IMR-90 (cell line): Measurements from ENCODE around the gene TRAF3. TPM values are rescaled to one million over a fixed set of nuclear protein-coding genes. Genes with fewer than 3 reads are reported as not detected.

Source experiments
- ATAC-seq: fragments of 200-7000 bp; cut with Tn5 transposase; 2 replicates; pipeline ENCODE4 v1.9.1; 2020; ENCODE audit warnings: low read depth, mild to moderate bottlenecking, moderate library complexity
- BruUV-seq: library from RNA; stranded (reverse); fragments of 400-500 nt; replicated peaks from 2 replicates; lab custom pipeline; 2021; lab: Mats Ljungman, UMichigan
- CTCF ChIA-PET: fragments of 300-600 bp; formaldehyde crosslinking; extraction: SDS; loops from one replicate; lab custom pipeline; 2021; ENCODE audit warnings: antibody characterized with exemption; lab: Yijun Ruan, JAX
- POLR2A ChIA-PET: fragments of 300-600 bp; sonication (Branson Sonifier 250); formaldehyde crosslinking; loops from one replicate; lab custom pipeline; 2022; ENCODE audit warnings: antibody characterized with exemption; ENCODE audit not compliant: unreplicated experiment; lab: Charles Lee
- DNase-seq: peaks from one replicate; pipeline ENCODE4 v3.0.0; 2013
- H2AFZ ChIP-seq: replicated peaks from 2 replicates; pipeline ENCODE3; 2013; ENCODE audit warnings: low read length, mild to moderate bottlenecking; ENCODE audit not compliant: poor library complexity
- H2AK5ac ChIP-seq: 2 replicates; pipeline ENCODE4 v1.6.1; 2013; ENCODE audit warnings: low read depth, low read length, inconsistent platforms
- H2AK9ac ChIP-seq: replicated peaks from 2 replicates; pipeline ENCODE3; 2013; ENCODE audit warnings: mild to moderate bottlenecking, low read depth, low read length, moderate library complexity; ENCODE audit not compliant: poor library complexity
- H2BK120ac ChIP-seq: 2 replicates; pipeline ENCODE4 v1.6.1; 2013; ENCODE audit warnings: low read depth, low read length, inconsistent platforms
- H2BK15ac ChIP-seq: 3 replicates; pipeline ENCODE4 v1.6.1; 2013; ENCODE audit warnings: low read depth, low read length, inconsistent platforms
- H2BK20ac ChIP-seq: 2 replicates; pipeline ENCODE4 v1.6.1; 2013; ENCODE audit warnings: low read depth, mild to moderate bottlenecking, inconsistent platforms, low read length, moderate library complexity
- H2BK5ac ChIP-seq: 2 replicates; pipeline ENCODE4 v1.6.1; 2013; ENCODE audit warnings: mild to moderate bottlenecking, low read depth, low read length, inconsistent platforms; ENCODE audit not compliant: poor library complexity, severe bottlenecking
- H3K14ac ChIP-seq: replicated peaks from 2 replicates; pipeline ENCODE4 v1.6.1; 2013; ENCODE audit warnings: low read depth, low read length, inconsistent platforms
- H3K18ac ChIP-seq: 2 replicates; pipeline ENCODE4 v1.6.1; 2013; ENCODE audit warnings: low read depth, low read length, control low read depth
- H3K23ac ChIP-seq: 2 replicates; pipeline ENCODE4 v1.6.1; 2013; ENCODE audit warnings: low read depth, low read length, inconsistent platforms
- H3K27ac ChIP-seq: 2 replicates; pipeline ENCODE4 v1.5.1; 2013; ENCODE audit warnings: mild to moderate bottlenecking, control low read depth, low read length; ENCODE audit not compliant: insufficient read depth
- H3K27me3 ChIP-seq: 2 replicates; pipeline ENCODE4 v1.6.1; 2013; ENCODE audit warnings: low read length; ENCODE audit not compliant: control insufficient read depth, insufficient read depth
- H3K36me3 ChIP-seq: 2 replicates; pipeline ENCODE4 v1.6.1; 2013; ENCODE audit warnings: low read length, mixed read lengths; ENCODE audit not compliant: control insufficient read depth, insufficient read depth
- H3K4ac ChIP-seq: 2 replicates; pipeline ENCODE4 v1.6.1; 2013; ENCODE audit warnings: low read depth, low read length, inconsistent platforms
- H3K4me1 ChIP-seq: 2 replicates; pipeline ENCODE4 v1.6.1; 2013; ENCODE audit warnings: low read length, mixed read lengths; ENCODE audit not compliant: control insufficient read depth, insufficient read depth
- H3K4me2 ChIP-seq: 2 replicates; pipeline ENCODE4 v1.6.1; 2013; ENCODE audit warnings: low read depth, mild to moderate bottlenecking, control low read depth, low read length, moderate library complexity
- H3K4me3 ChIP-seq: 2 replicates; pipeline ENCODE4 v1.5.1; 2013; ENCODE audit warnings: low read depth, mild to moderate bottlenecking, control low read depth, low read length, moderate library complexity; ENCODE audit not compliant: insufficient read depth
- H3K56ac ChIP-seq: 2 replicates; pipeline ENCODE4 v1.6.1; 2013; ENCODE audit warnings: low read length, inconsistent platforms; ENCODE audit not compliant: insufficient read depth; ENCODE audit errors: extremely low read depth
- H3K79me1 ChIP-seq, 2 experiments: 2 replicates each; pipeline ENCODE4 v1.6.1; 2013; ENCODE audit warnings: low read length in 2 of 2, inconsistent platforms in 1 of 2, low read depth in 1 of 2
- H3K9ac ChIP-seq: 2 replicates; pipeline ENCODE4 v1.6.1; 2013; ENCODE audit warnings: low read depth, low read length, control low read depth
- H3K9me1 ChIP-seq: 2 replicates; pipeline ENCODE4 v1.6.1; 2013; ENCODE audit warnings: low read length, inconsistent platforms; ENCODE audit not compliant: insufficient read depth
- H3K9me3 ChIP-seq: 2 replicates; pipeline ENCODE4 v1.6.1; 2013; ENCODE audit warnings: low read length; ENCODE audit not compliant: control insufficient read depth, insufficient read depth
- H4K20me1 ChIP-seq: 2 replicates; pipeline ENCODE4 v1.6.1; 2013; ENCODE audit warnings: low read length, inconsistent platforms; ENCODE audit not compliant: insufficient read depth
- H4K5ac ChIP-seq: 2 replicates; pipeline ENCODE4 v1.6.1; 2013; ENCODE audit warnings: mild to moderate bottlenecking, low read depth, low read length, control low read depth
- H4K8ac ChIP-seq, 2 experiments: 2 replicates each; pipeline ENCODE4 v1.6.1; 2013; ENCODE audit warnings: low read depth in 2 of 2, low read length in 2 of 2, control low read depth in 1 of 2, inconsistent platforms in 1 of 2
- H4K91ac ChIP-seq: 2 replicates; pipeline ENCODE4 v1.6.1; 2013; ENCODE audit warnings: low read depth, low read length, inconsistent platforms; ENCODE audit not compliant: insufficient read depth
- CEBPB ChIP-seq: IDR thresholded peaks from 2 replicates; pipeline ENCODE4 v1.6.1; 2012; ENCODE audit warnings: low read depth, low read length, improper control_type of control experiment
- FOS ChIP-seq: fragments of 150-350 bp; IDR thresholded peaks from 2 replicates; pipeline ENCODE4 v1.6.1; 2016; ENCODE audit warnings: low read depth, low read length
- MXI1 ChIP-seq: IDR thresholded peaks from 2 replicates; pipeline ENCODE4 v1.6.1; 2012; ENCODE audit warnings: low read depth, mild to moderate bottlenecking, low read length, moderate library complexity, borderline replicate concordance
- RAD21 ChIP-seq: IDR thresholded peaks from 2 replicates; pipeline ENCODE4 v1.6.1; 2012; ENCODE audit warnings: low read length, improper control_type of control experiment
- RFX5 ChIP-seq: IDR thresholded peaks from 2 replicates; pipeline ENCODE4 v1.8.0; 2012; ENCODE audit warnings: low read depth, mild to moderate bottlenecking, low read length, moderate library complexity
- SMC3 ChIP-seq: fragments of 150-350 bp; IDR thresholded peaks from 2 replicates; pipeline ENCODE4 v1.6.1; 2016; ENCODE audit warnings: low read depth, mild to moderate bottlenecking, antibody characterized with exemption, low read length, moderate library complexity
- WGBS, 2 experiments: methylation state at CpG; one replicate each; pipeline versions ENCODE4 v1.1.5 to v1.1.7; 2013; ENCODE audit warnings: missing lambda C conversion rate in 2 of 2; ENCODE audit not compliant: insufficient read length in 1 of 2; ENCODE audit errors: extremely low coverage in 2 of 2; 5-methylcytosine and 5-hydroxymethylcytosine counted together
- dilution Hi-C: fragments of 300-500 bp; cut with HindIII; formaldehyde crosslinking; loops from one replicate; pipeline ENCODE4 v1.14.3; 2018; ENCODE audit warnings: low sequenced_read_pairs; ENCODE audit not compliant: unreplicated experiment
- in situ Hi-C: fragments of 300-500 bp; cut with MboI; formaldehyde crosslinking; loops from 3 replicates; pipeline ENCODE4 v1.14.3; 2019; ENCODE audit warnings: low sequenced_read_pairs, inconsistent platforms, mixed read lengths
- intact Hi-C: fragments of 100-400 bp; cut with micrococcal nuclease; formaldehyde crosslinking; loops from 2 replicates; pipeline ENCODE4 v1.10.0; 2022
- polyA plus RNA-seq, 3 experiments: library from polyadenylated mRNA; depleted of rRNA; stranded (reverse); fragments of >200 nt; gene quantifications; 2 replicates each; pipeline ENCODE4 v1.2.3, GENCODE V29; 2012; ENCODE audit warnings: low replicate concordance in 1 of 3
- total RNA-seq: library from RNA; depleted of rRNA; stranded (reverse); fragments of >200 nt; gene quantifications from 2 replicates; pipeline ENCODE4 v1.2.3, GENCODE V29; 2012
- TF ChIP-seq, protein P1 (sequence below): fragments of 150-350 bp; IDR thresholded peaks from 2 replicates; pipeline ENCODE4 v1.6.1; 2017; ENCODE audit warnings: mild to moderate bottlenecking, antibody characterized with exemption, low read length, low read depth
- TF ChIP-seq, protein P2 (sequence below): conservative IDR thresholded peaks from 2 replicates; pipeline ENCODE4 v1.5.1; 2012; ENCODE audit warnings: mild to moderate bottlenecking, low read depth, low read length, improper control_type of control experiment

The TRAF3 gene
- total and polyA plus RNA-seq, 2 of the 4 experiments (the other 2 are of a cell fraction), result 21.2 to 25.3 TPM

DNA sequence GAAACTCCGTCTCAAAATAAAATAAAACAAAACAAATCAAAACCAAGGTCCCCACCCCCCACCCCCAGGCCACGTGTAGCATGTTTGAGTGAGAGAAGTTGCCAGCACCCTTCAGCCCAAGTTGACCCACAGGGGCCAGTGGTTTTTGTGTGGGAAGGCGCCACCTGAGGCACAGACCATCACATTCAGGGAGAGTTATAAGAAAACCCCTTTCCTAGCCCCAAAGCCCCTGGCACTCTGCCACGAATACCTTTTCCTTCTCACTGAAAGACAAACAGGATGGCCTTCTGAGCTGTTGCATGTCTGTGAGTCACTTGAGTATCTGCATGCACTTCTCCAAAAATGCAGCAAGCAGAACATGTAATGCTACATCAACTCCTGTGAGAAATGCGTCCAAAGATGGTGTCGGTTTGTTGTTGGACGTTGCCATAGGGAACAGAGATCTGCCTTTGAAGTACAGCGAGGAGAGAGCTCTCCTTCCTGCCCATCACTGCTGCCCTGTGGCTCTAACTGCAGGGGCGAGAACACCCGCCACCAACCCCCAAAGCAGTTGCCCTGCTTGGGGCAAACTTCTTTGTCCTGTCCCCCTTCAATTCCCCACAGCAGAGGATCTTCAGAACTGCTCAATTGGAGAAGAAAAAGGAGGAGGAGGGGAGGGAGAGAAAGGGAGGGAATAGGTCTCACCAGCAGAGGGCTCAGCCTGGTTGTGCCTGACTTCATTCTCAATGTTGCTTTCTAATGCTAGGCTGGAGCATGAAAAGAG lies 2.7 kb upstream of the TRAF3 start:
- Histone ChIP-seq H3K23ac (no peak overlapping the region), H3K79me1 (peaks cover 11 to 19% of the 10 kb centered on the region in 2 experiments), H3K36me3 (no peaks in the 10 kb centered on the region), H3K9ac (no peak overlapping the region), H3K9me3 (no peaks in the 10 kb centered on the region), H2BK20ac (no peak overlapping the region), H4K20me1 (peaks cover 14% of the 10 kb centered on the region; the same call in 1 of the 2 replicates), H3K4me3 (no peak overlapping the region), H2AK5ac (no peak overlapping the region), H3K14ac (no peak overlapping the region), H3K56ac (no peak overlapping the region), H4K8ac (peak overlapping the region in 1 of 2 experiments; percentile 44; a peak in 1 of 4 replicates), H3K27me3 (peaks cover 3% of the 10 kb centered on the region; the same call in 1 of the 2 replicates), H4K91ac (no peak overlapping the region), H3K18ac (no peak overlapping the region), H2BK5ac (no peak overlapping the region), H2BK120ac (no peak overlapping the region), H4K5ac (no peak overlapping the region), H2BK15ac (no peak overlapping the region), H3K9me1 (peaks cover 12% of the 10 kb centered on the region; the same call in 1 of the 2 replicates), H3K27ac (no peak overlapping the region), H3K4me1 (peaks cover 10% of the 10 kb centered on the region), H3K4ac (no peak overlapping the region), H3K4me2 (peak overlapping the region; percentile 16; the same call in 1 of the 2 replicates), H2AFZ (peak overlapping the region; percentile 88), H2AK9ac (peak overlapping the region; percentile 91)
- dilution Hi-C loops, result no loop called here
- in situ Hi-C loops, result loop anchor here (10.0 kb wide), 1 partner anchor 140 kb away; no protein-coding TSS in a partner anchor
- DNase-seq, result peak; percentile 78
- ChIA-PET POLR2A (no interaction called here), CTCF (interaction anchor here (0.6 to 1.0 kb wide), 2 partner anchors 17 to 143 kb away, joined by 3 to 4 read pairs; no protein-coding TSS in a partner anchor)
- WGBS, 2 experiments, result 80% methylated on average over 1 of the region's 10 CpGs; no CpG with 5 or more reads in 1 of the 2 experiments
- no TSS peak for BruUV-seq
- intact Hi-C loops, result loop anchor here (1.0 to 10.0 kb wide), 3 partner anchors 119 to 180 kb away; partner anchors contain the start of gene RCOR1
- ATAC-seq, result peak; percentile 56
- TF ChIP-seq RAD21 (peak; percentile 76), MXI1 (no peak), RFX5 (no peak), SMC3 (peak; percentile 68), CEBPB (no peak), FOS (0 out of 2 replicates have a peak, but pooled peaks have one; percentile 7)
- TF ChIP-seq, protein P1, sequence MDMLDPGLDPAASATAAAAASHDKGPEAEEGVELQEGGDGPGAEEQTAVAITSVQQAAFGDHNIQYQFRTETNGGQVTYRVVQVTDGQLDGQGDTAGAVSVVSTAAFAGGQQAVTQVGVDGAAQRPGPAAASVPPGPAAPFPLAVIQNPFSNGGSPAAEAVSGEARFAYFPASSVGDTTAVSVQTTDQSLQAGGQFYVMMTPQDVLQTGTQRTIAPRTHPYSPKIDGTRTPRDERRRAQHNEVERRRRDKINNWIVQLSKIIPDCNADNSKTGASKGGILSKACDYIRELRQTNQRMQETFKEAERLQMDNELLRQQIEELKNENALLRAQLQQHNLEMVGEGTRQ, result no peak
- TF ChIP-seq, protein P2, sequence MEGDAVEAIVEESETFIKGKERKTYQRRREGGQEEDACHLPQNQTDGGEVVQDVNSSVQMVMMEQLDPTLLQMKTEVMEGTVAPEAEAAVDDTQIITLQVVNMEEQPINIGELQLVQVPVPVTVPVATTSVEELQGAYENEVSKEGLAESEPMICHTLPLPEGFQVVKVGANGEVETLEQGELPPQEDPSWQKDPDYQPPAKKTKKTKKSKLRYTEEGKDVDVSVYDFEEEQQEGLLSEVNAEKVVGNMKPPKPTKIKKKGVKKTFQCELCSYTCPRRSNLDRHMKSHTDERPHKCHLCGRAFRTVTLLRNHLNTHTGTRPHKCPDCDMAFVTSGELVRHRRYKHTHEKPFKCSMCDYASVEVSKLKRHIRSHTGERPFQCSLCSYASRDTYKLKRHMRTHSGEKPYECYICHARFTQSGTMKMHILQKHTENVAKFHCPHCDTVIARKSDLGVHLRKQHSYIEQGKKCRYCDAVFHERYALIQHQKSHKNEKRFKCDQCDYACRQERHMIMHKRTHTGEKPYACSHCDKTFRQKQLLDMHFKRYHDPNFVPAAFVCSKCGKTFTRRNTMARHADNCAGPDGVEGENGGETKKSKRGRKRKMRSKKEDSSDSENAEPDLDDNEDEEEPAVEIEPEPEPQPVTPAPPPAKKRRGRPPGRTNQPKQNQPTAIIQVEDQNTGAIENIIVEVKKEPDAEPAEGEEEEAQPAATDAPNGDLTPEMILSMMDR, result peak; percentile 85
